Ovary (tissue), 9 donors: ENCODE data around the gene NPAT. TPM values are rescaled to one million over a fixed set of nuclear protein-coding genes. Genes with fewer than 3 reads are reported as not detected.
"Not testable (repeated sequence)": the region's sequence is repeated elsewhere in the genome, so short reads cannot be mapped to it uniquely, and the experiment has no call there.

Source experiments
- DNase-seq, 5 donors: peaks; one replicate each; pipeline ENCODE4 v3.0.0-alpha.2; 2019 to 2020
- H3K27ac ChIP-seq, 2 donors: fragments of 200-600 bp; one replicate each; pipeline versions ENCODE4 v1.5.1 to v1.8.0; 2019 to 2022
- H3K27me3 ChIP-seq: fragments of 200-600 bp; one replicate; pipeline ENCODE4 v1.8.0; 2022
- H3K36me3 ChIP-seq: fragments of 200-600 bp; sonication (generic); one replicate; pipeline ENCODE4 v1.5.1; 2019
- H3K4me1 ChIP-seq: one replicate; pipeline ENCODE4 v1.8.1; 2013; ENCODE audit warnings: mild to moderate bottlenecking, moderate library complexity; ENCODE audit not compliant: insufficient read depth
- H3K4me3 ChIP-seq: fragments of 200-600 bp; sonication (generic); one replicate; pipeline ENCODE4 v1.5.1; 2017
- H3K9me3 ChIP-seq, 2 donors: fragments of 200-600 bp in 1 of 2; sonication (generic) in 1 of 2; one replicate each; pipeline versions ENCODE4 v1.5.1 to v1.8.1; 2013 to 2019; ENCODE audit warnings: mild to moderate bottlenecking in 1 of 2, moderate library complexity in 1 of 2
- CTCF ChIP-seq, 3 donors: fragments of 450-650 bp in 2 of 3; fragments of 200-600 bp in 1 of 3; IDR thresholded peaks; one replicate each; pipeline versions ENCODE4 v1.5.1 to v1.8.0; 2016 to 2022; ENCODE audit warnings: antibody characterized with exemption in 3 of 3, mild to moderate bottlenecking in 1 of 3
- EP300 ChIP-seq: sonication (generic); formaldehyde crosslinking; IDR thresholded peaks from one replicate; pipeline ENCODE4 v1.6.1; 2017; ENCODE audit warnings: antibody characterized with exemption
- POLR2A ChIP-seq: fragments of 450-650 bp; IDR thresholded peaks from one replicate; pipeline ENCODE4 v1.6.1; 2017; ENCODE audit warnings: antibody characterized with exemption, mild to moderate bottlenecking, moderate library complexity
- WGBS, 3 donors: extraction: QIAGEN DNeasy Blood & Tissue Kit in 1 of 3; methylation state at CpG; one replicate each; pipeline versions ENCODE4 v1.1.5 to v1.1.7; 2013 to 2017; 5-methylcytosine and 5-hydroxymethylcytosine counted together
- intact Hi-C, 4 donors: fragments of 100-400 bp; cut with DNase I; formaldehyde crosslinking; loops; one replicate each; pipeline versions ENCODE4 v1.11.0 to v1.15.1; 2022 to 2023
- polyA plus RNA-seq, 2 donors: library from polyadenylated mRNA; stranded (reverse); fragments of 200-250 nt in 1 of 2; fragments of 350-450 nt in 1 of 2; fragmentation: Illumina TruSeq in 1 of 2; extraction: RNeasy Lipid Tissue Mini Kit (QIAGEN cat#74804) in 1 of 2; gene quantifications; one replicate each; pipeline ENCODE4 v1.2.3, GENCODE V29; 2013 to 2014
- total RNA-seq, 7 donors: library from RNA; depleted of rRNA in 2 of 7; stranded (reverse); fragments of >200 nt in 2 of 7; fragmentation: NEBNext Ultra II Directional in 3 of 7; extraction: Animal tissue kit (Norgen Biotek cat#: 25700) in 3 of 7; gene quantifications; one replicate each; pipeline versions ENCODE4 v1.1.0 to v1.2.4, GENCODE V29; 2016 to 2023
- donor health status: DM: no; HTN: no; CAD: no; lungs with moderate emphysema.
- donor health status: DM: no; HTN: no; CAD: no.
- donor health status: Bipolar disorder and iron deficiency.
- donor health status: DM: yes; HTN: yes; CAD: no.
- donor health status: DM: no; HTN: no; CAD: no.
- donor health status: DM: yes; HTN: yes; CAD: no.

NPAT gene
- total and polyA plus RNA-seq, 9 donors: 6.2 to 23.3 (median 16.5) TPM

GRCh38 chr11:108196901-108197300 lies 25.5 kb downstream of the NPAT start:
- no peaks in the 10 kb centered on the region for H3K27me3 ChIP-seq
- TF ChIP-seq POLR2A: no peak
- no peak for TF ChIP-seq CTCF (IDR thresholded peaks at IDR 0.05)
- no peak for TF ChIP-seq EP300
- no peaks in the 10 kb centered on the region for H3K36me3 ChIP-seq
- no peak for DNase-seq
- 74 to 88% (median 87%) methylated on average over 3 of the region's 3 CpGs for WGBS, 3 donors
- H3K4me1 ChIP-seq: peaks cover 2% of the 10 kb centered on the region
- intact Hi-C loops: no loop called here
- H3K9me3 ChIP-seq: no peaks in the 10 kb centered on the region
- H3K4me3 ChIP-seq: no peak overlapping the region
- H3K27ac ChIP-seq: no peak overlapping the region

GRCh38 chr11:108193725-108194124 lies 28.7 kb downstream of the NPAT start:
- Histone ChIP-seq H3K4me3 (no peak overlapping the region), H3K9me3 (no peaks in the 10 kb centered on the region), H3K36me3 (no peaks in the 10 kb centered on the region), H3K4me1 (no peaks in the 10 kb centered on the region), H3K27me3 (no peaks in the 10 kb centered on the region), H3K27ac (no peak overlapping the region)
- no peak for TF ChIP-seq CTCF (IDR thresholded peaks at IDR 0.05)
- TF ChIP-seq POLR2A: no peak
- TF ChIP-seq EP300: no peak
- DNase-seq: no peak
- intact Hi-C loops: no loop called here

DNA sequence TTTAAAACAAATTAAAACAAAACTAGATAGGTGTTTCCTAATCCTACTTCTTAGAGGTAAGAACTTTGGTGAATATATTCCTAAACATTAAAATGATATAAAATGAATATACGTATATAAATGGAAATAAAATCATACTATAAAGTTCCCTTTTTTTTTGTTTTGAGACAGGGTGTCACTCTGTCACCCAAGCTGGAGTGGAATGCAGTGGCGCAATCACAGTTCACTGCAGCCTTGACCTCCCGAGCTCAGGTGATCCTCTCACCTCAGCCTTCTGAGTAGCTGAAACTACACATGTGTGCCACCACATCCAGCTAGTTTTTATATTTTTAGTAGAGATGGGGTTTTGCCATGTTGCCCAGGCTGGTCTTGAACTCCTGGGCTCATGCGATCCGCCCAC lies 44.9 kb downstream of the NPAT start:
- Histone ChIP-seq H3K4me3 (no peak overlapping the region), H3K27me3 (no peaks in the 10 kb centered on the region), H3K36me3 (no peaks in the 10 kb centered on the region), H3K4me1 (no peaks in the 10 kb centered on the region), H3K27ac (no peak overlapping the region), H3K9me3 (no peaks in the 10 kb centered on the region)
- no peak for DNase-seq
- 75 to 90% (median 81%) methylated on average over 5 of the region's 5 CpGs for WGBS, 3 donors
- no peak for TF ChIP-seq CTCF (IDR thresholded peaks at IDR 0.05)
- intact Hi-C loops: no loop called here

DNA sequence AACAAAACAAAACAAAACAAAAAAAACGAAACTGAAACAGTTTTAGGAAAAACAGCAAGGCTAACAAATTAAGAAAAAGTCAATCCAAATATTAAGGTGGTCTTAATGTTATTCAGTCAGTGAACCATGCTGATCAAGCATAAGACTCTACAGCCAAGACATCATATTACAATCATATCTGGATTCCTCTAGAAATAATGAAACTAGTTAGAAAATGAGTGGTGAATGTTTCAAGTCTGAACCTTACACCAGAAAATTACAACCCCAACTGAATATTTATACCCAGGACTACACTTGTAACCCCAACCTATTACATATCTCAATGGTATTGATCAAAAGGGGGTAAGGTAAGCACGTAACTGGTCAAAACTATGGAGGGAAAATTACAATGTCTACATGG lies 52.3 kb downstream of the NPAT start:
- WGBS, 3 donors: 34 to 47% (median 40%) methylated on average over 2 of the region's 2 CpGs
- intact Hi-C loops: no loop called here
- Histone ChIP-seq H3K27ac (no peak overlapping the region), H3K36me3 (no peaks in the 10 kb centered on the region), H3K27me3 (no peaks in the 10 kb centered on the region), H3K4me3 (no peak overlapping the region), H3K9me3 (no peaks in the 10 kb centered on the region), H3K4me1 (no peaks in the 10 kb centered on the region)
- no peak for TF ChIP-seq POLR2A
- no peak for TF ChIP-seq CTCF (IDR thresholded peaks at IDR 0.05)
- no peak for TF ChIP-seq EP300
- DNase-seq: no peak

DNA sequence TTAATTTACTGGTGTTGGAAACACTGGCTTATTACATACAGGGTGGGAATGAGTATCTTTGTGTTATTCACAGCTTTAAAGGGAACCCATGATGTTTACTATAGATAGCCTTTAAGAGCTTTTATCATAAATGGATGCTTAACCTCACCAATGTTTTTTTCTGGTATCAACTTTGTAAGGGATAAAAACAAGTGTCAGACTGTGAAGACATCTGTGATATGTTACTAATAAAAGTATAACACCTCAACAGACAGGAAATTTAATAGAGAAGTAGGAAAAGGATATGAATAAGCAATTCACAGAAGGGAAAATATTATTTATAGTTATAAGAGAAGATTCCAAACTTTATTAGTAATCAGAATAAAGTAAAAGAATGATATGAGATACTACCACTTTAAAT lies 54.8 kb downstream of the NPAT start:
- no peaks in the 10 kb centered on the region for H3K27me3 ChIP-seq
- no peaks in the 10 kb centered on the region for H3K36me3 ChIP-seq
- intact Hi-C loops: no loop called here

DNA sequence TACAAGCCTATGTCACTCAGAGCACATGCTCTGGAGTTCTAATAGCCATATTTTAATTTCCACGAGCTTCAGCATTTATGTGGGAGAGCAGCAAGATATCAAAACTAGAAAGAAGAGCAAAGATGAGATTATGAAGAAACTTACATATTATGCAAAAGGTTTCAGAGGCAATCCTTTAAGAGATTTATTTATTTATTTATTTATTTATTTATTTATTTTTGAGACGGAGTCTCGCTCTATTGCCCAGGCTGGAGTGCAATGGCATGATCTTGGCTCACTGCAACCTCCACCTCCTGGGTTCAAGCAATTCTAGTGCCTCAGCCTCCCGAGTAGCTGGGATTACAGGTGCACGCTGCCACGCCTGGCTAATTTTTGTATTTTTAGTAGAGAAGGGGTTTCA lies 59.6 kb downstream of the NPAT start:
- WGBS, 3 donors: 81 to 90% (median 86%) methylated on average over 6 of the region's 6 CpGs
- H3K27ac ChIP-seq, H3K4me3 ChIP-seq, H3K9me3 ChIP-seq, H3K36me3 ChIP-seq, H3K4me1 ChIP-seq, intact Hi-C loops, DNase-seq, H3K27me3 ChIP-seq: not testable (repeated sequence)

More for the DNA sequence above, 54.8 kb downstream of the NPAT start:
- no peak overlapping the region for H3K4me3 ChIP-seq
- DNase-seq: no peak
- H3K9me3 ChIP-seq: no peaks in the 10 kb centered on the region
- no peak overlapping the region for H3K27ac ChIP-seq
- no peaks in the 10 kb centered on the region for H3K4me1 ChIP-seq
- TF ChIP-seq CTCF (IDR thresholded peaks at IDR 0.05) (no peak), POLR2A (no peak), EP300 (no peak)
